ENCODE data around the gene TSPAN14. TPM values are rescaled to one million over a fixed set of nuclear protein-coding genes. Genes with fewer than 3 reads are reported as not detected.
"Not testable (repeated sequence)": the region's sequence is repeated elsewhere in the genome, so short reads cannot be mapped to it uniquely, and the experiment has no call there.

TSPAN14 gene
- total RNA-seq, 1 donor from 2014 or later: 169 TPM

DNA sequence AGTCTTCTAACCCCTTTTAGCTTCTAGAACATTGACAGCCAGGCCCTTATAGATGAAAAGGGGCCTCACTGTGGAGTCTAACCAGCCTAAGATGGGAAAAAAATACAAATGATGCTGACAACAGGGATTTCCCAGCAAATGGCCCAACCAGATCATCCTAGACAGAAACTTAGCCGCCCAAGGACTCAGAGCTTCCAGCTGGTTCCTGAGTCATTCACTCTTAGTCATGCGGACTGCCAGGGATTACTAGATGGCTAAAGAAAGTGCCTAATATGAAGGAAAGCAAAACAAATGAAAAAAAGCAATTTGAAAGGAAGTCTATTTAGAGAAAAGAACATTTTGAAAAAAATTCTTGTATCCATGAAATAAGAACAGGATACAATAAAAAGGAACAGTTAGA is 23.7 kb downstream of the TSPAN14 start:
- Histone ChIP-seq H3K4me3 (no peak overlapping the region), H3K27ac (no peak overlapping the region), H3K9me3 (no peaks in the 10 kb centered on the region), H3K4me1 (peaks cover 61% of the 10 kb centered on the region), H3K27me3 (ENCODE audit: low read depth) (no peaks in the 10 kb centered on the region), H3K36me3 (peaks cover 24% of the 10 kb centered on the region)
- ATAC-seq (no peak), DNase-seq (no peak)
- intact Hi-C loops (cut with DNase I): no loop called here
- TF ChIP-seq CTCF (IDR thresholded peaks at IDR 0.05): no peak

DNA sequence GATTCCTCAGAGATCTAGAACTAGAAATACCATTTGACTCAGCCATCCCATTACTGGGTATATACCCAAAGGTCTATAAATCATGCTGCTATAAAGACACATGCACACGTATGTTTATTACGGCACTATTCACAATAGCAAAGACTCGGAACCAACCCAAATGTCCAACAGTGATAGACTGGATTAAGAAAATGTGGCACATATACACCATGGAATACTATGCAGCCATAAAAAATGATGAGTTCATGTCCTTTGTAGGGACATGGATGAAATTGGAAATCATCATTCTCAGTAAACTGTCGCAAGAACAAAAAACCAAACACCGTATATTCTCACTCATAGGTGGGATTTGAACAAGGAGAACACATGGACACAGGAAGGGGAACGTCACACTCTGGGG is 26.3 kb downstream of the TSPAN14 start:
- Histone ChIP-seq H3K36me3 (peaks cover 17% of the 10 kb centered on the region), H3K4me1 (peaks cover 61% of the 10 kb centered on the region)
- ATAC-seq; H3K9me3 ChIP-seq; H3K27me3 ChIP-seq (ENCODE audit: low read depth); H3K4me3 ChIP-seq; DNase-seq; intact Hi-C loops (cut with DNase I); H3K27ac ChIP-seq: not testable (repeated sequence)

DNA sequence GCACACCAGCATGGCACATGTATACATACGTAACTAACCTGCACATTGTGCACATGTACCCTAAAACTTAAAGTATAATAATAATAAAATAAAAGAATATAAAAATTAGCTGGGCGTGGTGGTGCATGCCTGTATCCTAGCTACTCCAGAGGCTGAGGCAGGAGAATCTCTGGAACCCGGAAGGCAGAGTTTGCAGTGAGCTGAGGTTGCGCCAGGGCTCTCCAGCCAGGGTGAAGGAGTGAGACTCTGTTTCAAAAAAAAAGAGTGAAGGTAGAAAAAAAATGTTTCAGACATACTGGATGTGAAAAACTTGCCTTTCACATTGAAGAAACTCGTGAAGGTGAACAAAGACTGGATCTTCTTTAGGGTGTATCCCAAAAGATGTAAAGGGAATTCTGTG is 26.7 kb downstream of the TSPAN14 start:
- DNase-seq: no peak
- Histone ChIP-seq H3K27ac (no peak overlapping the region), H3K27me3 (ENCODE audit: low read depth) (no peaks in the 10 kb centered on the region), H3K36me3 (peaks cover 17% of the 10 kb centered on the region), H3K4me3 (no peak overlapping the region), H3K9me3 (no peaks in the 10 kb centered on the region), H3K4me1 (peaks cover 61% of the 10 kb centered on the region)
- TF ChIP-seq CTCF (IDR thresholded peaks at IDR 0.05): no peak
- ATAC-seq: peak in 1 of 2 donors; percentile 60
- intact Hi-C loops (cut with DNase I): no loop called here

DNA sequence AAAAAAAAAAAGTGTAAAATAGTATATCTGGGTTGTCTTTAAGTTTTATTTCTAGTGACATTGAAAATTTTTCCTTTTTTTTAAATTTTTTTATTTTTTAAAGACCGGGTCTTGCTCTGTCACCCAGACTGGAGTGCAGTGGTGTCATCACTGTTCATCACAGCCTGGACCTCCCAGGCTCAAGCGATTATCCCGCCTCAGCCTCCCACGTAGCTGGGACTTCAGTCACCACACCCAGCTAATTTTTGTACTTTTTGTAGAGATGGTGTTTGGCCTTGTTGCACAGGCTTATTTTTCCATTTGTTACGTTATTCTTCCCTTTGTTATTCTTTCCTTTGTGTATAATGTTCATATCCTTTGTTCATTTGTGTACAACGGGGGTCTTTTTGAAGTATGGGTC is 30.1 kb downstream of the TSPAN14 start:
- peaks cover 10% of the 10 kb centered on the region for H3K36me3 ChIP-seq
- H3K9me3 ChIP-seq: no peaks in the 10 kb centered on the region
- H3K4me3 ChIP-seq: no peak overlapping the region
- H3K27me3 ChIP-seq (ENCODE audit: low read depth): no peaks in the 10 kb centered on the region
- ATAC-seq (no peak), DNase-seq (no peak)
- intact Hi-C loops (cut with DNase I): no loop called here
- H3K4me1 ChIP-seq: peaks cover 76% of the 10 kb centered on the region
- no peak for TF ChIP-seq CTCF (IDR thresholded peaks at IDR 0.05)
- peak overlapping the region; percentile 20 for H3K27ac ChIP-seq

DNA sequence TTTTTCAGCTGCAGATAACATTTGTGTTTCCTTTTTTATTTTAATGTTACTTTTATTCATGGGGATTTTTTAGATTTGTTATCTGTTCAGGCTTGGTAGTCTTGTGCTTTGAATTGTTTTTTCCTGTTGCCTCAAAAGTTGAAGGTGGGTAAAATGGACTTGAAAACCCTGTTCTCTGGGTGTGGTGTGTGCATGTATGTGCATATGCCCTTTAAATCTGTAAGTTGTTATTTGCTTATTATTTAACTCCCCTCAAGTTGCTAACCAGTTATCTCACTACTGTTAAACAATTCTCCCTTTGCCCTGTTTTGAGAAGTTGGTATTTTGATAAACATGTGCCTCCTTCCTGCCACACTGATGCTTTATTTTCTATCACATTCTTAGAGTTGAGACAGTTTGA is 30.6 kb downstream of the TSPAN14 start:
- Histone ChIP-seq H3K27me3 (ENCODE audit: low read depth) (no peaks in the 10 kb centered on the region), H3K36me3 (peaks cover 15% of the 10 kb centered on the region), H3K4me3 (no peak overlapping the region), H3K4me1 (peaks cover 80% of the 10 kb centered on the region), H3K9me3 (no peaks in the 10 kb centered on the region), H3K27ac (peak overlapping the region; percentile 20)
- no peak for TF ChIP-seq CTCF (IDR thresholded peaks at IDR 0.05)
- intact Hi-C loops (cut with DNase I): no loop called here
- DNase-seq (no peak), ATAC-seq (no peak)

GRCh38 chr10:80485076-80485945 is 31.2 kb downstream of the TSPAN14 start:
- no peaks in the 10 kb centered on the region for H3K9me3 ChIP-seq
- H3K27me3 ChIP-seq (ENCODE audit: low read depth): no peaks in the 10 kb centered on the region
- peaks cover 21% of the 10 kb centered on the region for H3K36me3 ChIP-seq
- peak overlapping the region; percentile 76 for H3K27ac ChIP-seq
- H3K4me3 ChIP-seq: peak overlapping the region; percentile 11
- no peak for TF ChIP-seq CTCF (IDR thresholded peaks at IDR 0.05)
- intact Hi-C loops (cut with DNase I): no loop called here
- no peak for DNase-seq
- peaks cover 86% of the 10 kb centered on the region for H3K4me1 ChIP-seq
- peak; percentile 13 to 59 for ATAC-seq

Data from lower lobe of right lung (tissue), 2 donors.